Measurements from ENCODE around the gene RAB11B. TPM values are rescaled to one million over a fixed set of nuclear protein-coding genes. Genes with fewer than 3 reads are reported as not detected.
"Not testable (repeated sequence)": the region's sequence is repeated elsewhere in the genome, so short reads cannot be mapped to it uniquely, and the experiment has no call there.

RAB11B gene
- total RNA-seq, 4 donors from 2014 or later, result 17.4 to 95.8 (median 60.1) TPM

- intact Hi-C loops (cut with DNase I; ENCODE audit: low total_unique reads), result no loop called here
- no peak for TF ChIP-seq POLR2A (IDR thresholded peaks at IDR 0.05)
- no peak for TF ChIP-seq CTCF (IDR thresholded peaks at IDR 0.05)
- H3K27me3 ChIP-seq, result no peaks in the 10 kb centered on the region
- H3K9me3 ChIP-seq, result no peaks in the 10 kb centered on the region
- no peak overlapping the region for H3K4me3 ChIP-seq
- DNase-seq, result no peak
- H3K36me3 ChIP-seq, result no peaks in the 10 kb centered on the region
- no peaks in the 10 kb centered on the region for H3K4me1 ChIP-seq
- no peak overlapping the region for H3K27ac ChIP-seq
These were observed 16.0 kb upstream of the RAB11B start for GRCh38 chr19:8373867-8374813.

GRCh38 chr19:8375766-8376165 is 14.4 kb upstream of the RAB11B start:
- H3K27ac ChIP-seq; H3K27me3 ChIP-seq; H3K36me3 ChIP-seq; DNase-seq; H3K4me1 ChIP-seq; intact Hi-C loops (cut with DNase I; ENCODE audit: low total_unique reads); H3K4me3 ChIP-seq; H3K9me3 ChIP-seq: not testable (repeated sequence)

GRCh38 chr19:8376373-8376974 is 13.7 kb upstream of the RAB11B start:
- H3K9me3 ChIP-seq; H3K27ac ChIP-seq; H3K36me3 ChIP-seq; DNase-seq; intact Hi-C loops (cut with DNase I; ENCODE audit: low total_unique reads); H3K27me3 ChIP-seq; H3K4me3 ChIP-seq; H3K4me1 ChIP-seq: not testable (repeated sequence)

GRCh38 chr19:8377598-8377997 is 12.6 kb upstream of the RAB11B start:
- TF ChIP-seq POLR2A (IDR thresholded peaks at IDR 0.05) (no peak), CTCF (IDR thresholded peaks at IDR 0.05) (no peak)
- Histone ChIP-seq H3K4me1 (no peaks in the 10 kb centered on the region), H3K27me3 (no peaks in the 10 kb centered on the region), H3K36me3 (no peaks in the 10 kb centered on the region), H3K4me3 (no peak overlapping the region), H3K9me3 (no peaks in the 10 kb centered on the region), H3K27ac (no peak overlapping the region)
- no peak for DNase-seq
- intact Hi-C loops (cut with DNase I; ENCODE audit: low total_unique reads), result no loop called here

GRCh38 chr19:8379156-8379891 is 10.8 kb upstream of the RAB11B start:
- intact Hi-C loops (cut with DNase I; ENCODE audit: low total_unique reads); H3K4me3 ChIP-seq; DNase-seq; H3K4me1 ChIP-seq; H3K27me3 ChIP-seq; H3K9me3 ChIP-seq; H3K36me3 ChIP-seq; H3K27ac ChIP-seq: not testable (repeated sequence)

GRCh38 chr19:8384569-8384968 is 5.6 kb upstream of the RAB11B start:
- intact Hi-C loops (cut with DNase I; ENCODE audit: low total_unique reads); H3K36me3 ChIP-seq: not testable (repeated sequence)

GRCh38 chr19:8385103-8385502 is 5.1 kb upstream of the RAB11B start:
- DNase-seq; H3K36me3 ChIP-seq; H3K4me1 ChIP-seq; H3K27ac ChIP-seq; H3K9me3 ChIP-seq; H3K4me3 ChIP-seq; H3K27me3 ChIP-seq; intact Hi-C loops (cut with DNase I; ENCODE audit: low total_unique reads): not testable (repeated sequence)

More at GRCh38 chr19:8384569-8384968, 5.6 kb upstream of the RAB11B start:
- H3K4me3 ChIP-seq, DNase-seq, H3K27ac ChIP-seq, H3K9me3 ChIP-seq, H3K27me3 ChIP-seq, H3K4me1 ChIP-seq: not testable (repeated sequence)

- H3K27me3 ChIP-seq; H3K4me3 ChIP-seq; DNase-seq; H3K36me3 ChIP-seq; H3K9me3 ChIP-seq; H3K27ac ChIP-seq; intact Hi-C loops (cut with DNase I; ENCODE audit: low total_unique reads); H3K4me1 ChIP-seq: not testable (repeated sequence)
These were observed 4.6 kb upstream of the RAB11B start for GRCh38 chr19:8385566-8385965.

GRCh38 chr19:8386419-8386818 is 3.7 kb upstream of the RAB11B start:
- H3K36me3 ChIP-seq; H3K27me3 ChIP-seq; intact Hi-C loops (cut with DNase I; ENCODE audit: low total_unique reads); H3K4me3 ChIP-seq; DNase-seq; H3K27ac ChIP-seq; H3K4me1 ChIP-seq; H3K9me3 ChIP-seq: not testable (repeated sequence)
